MM.1S (cell line): ENCODE results near the gene HACD1.

ENCODE experiments used
- DNase-seq: peaks from one replicate; pipeline ENCODE4 v3.0.0-alpha.2; 2015
- H2AFZ ChIP-seq: fragments of 300-600 bp; sonication (generic); 2 replicates; pipeline ENCODE4 v1.6.0; 2016; ENCODE audit warnings: antibody characterized with exemption, low read length
- H3F3A ChIP-seq: fragments of 300-600 bp; sonication (generic); 2 replicates; pipeline ENCODE4 v1.6.1; 2016; ENCODE audit warnings: mild to moderate bottlenecking, antibody characterized with exemption, low read length, moderate library complexity, mixed read lengths; ENCODE audit not compliant: insufficient read depth
- H3K27ac ChIP-seq: fragments of 300-600 bp; sonication (generic); 2 replicates; pipeline ENCODE4 v1.5.1; 2016; ENCODE audit warnings: mild to moderate bottlenecking, low read length
- H3K27me3 ChIP-seq: fragments of 300-600 bp; sonication (generic); replicated peaks from 2 replicates; pipeline ENCODE4 v1.6.0; 2016; ENCODE audit warnings: low read length; ENCODE audit not compliant: insufficient read depth
- H3K36me3 ChIP-seq: fragments of 300-600 bp; sonication (generic); replicated peaks from 2 replicates; pipeline ENCODE4 v1.6.1; 2016; ENCODE audit warnings: mild to moderate bottlenecking, low read length, mixed read lengths; ENCODE audit not compliant: insufficient read depth
- H3K4me1 ChIP-seq: fragments of 300-600 bp; sonication (generic); 2 replicates; pipeline ENCODE4 v1.6.1; 2016; ENCODE audit warnings: low read length, mixed read lengths
- H3K4me2 ChIP-seq: fragments of 300-600 bp; sonication (generic); 2 replicates; pipeline ENCODE4 v1.6.0; 2016; ENCODE audit warnings: low read depth, low read length
- H3K4me3 ChIP-seq: fragments of 300-600 bp; sonication (generic); 2 replicates; pipeline ENCODE4 v1.5.1; 2016; ENCODE audit warnings: low read length, mixed read lengths
- H3K79me2 ChIP-seq: fragments of 300-600 bp; sonication (generic); 2 replicates; pipeline ENCODE4 v1.6.1; 2016; ENCODE audit warnings: mixed run types, low read length, mixed read lengths
- H3K9ac ChIP-seq: fragments of 300-600 bp; sonication (generic); 2 replicates; pipeline ENCODE4 v1.6.1; 2016; ENCODE audit warnings: low read length, mixed read lengths
- H3K9me2 ChIP-seq: fragments of 300-600 bp; sonication (generic); replicated peaks from 2 replicates; pipeline ENCODE4 v1.6.1; 2016; ENCODE audit warnings: mild to moderate bottlenecking, low read length, mixed read lengths; ENCODE audit not compliant: insufficient read depth
- H3K9me3 ChIP-seq: fragments of 300-600 bp; sonication (generic); replicated peaks from 2 replicates; pipeline ENCODE4 v1.6.1; 2016; ENCODE audit warnings: mild to moderate bottlenecking, low read length, mixed read lengths; ENCODE audit not compliant: insufficient read depth
- H4K20me1 ChIP-seq: fragments of 300-600 bp; sonication (generic); 2 replicates; pipeline ENCODE4 v1.6.1; 2016; ENCODE audit warnings: mild to moderate bottlenecking, low read length, moderate library complexity, mixed read lengths; ENCODE audit not compliant: insufficient read depth
- EZH2 ChIP-seq: fragments of 300-600 bp; sonication (generic); optimal IDR thresholded peaks from 2 replicates; pipeline ENCODE3; 2017; ENCODE audit warnings: low read depth, mild to moderate bottlenecking, antibody characterized with exemption, low read length, mixed read lengths
- EZH2phosphoT487 ChIP-seq: fragments of 300-600 bp; sonication (generic); IDR thresholded peaks from 2 replicates; pipeline ENCODE4 v1.6.1; 2018; ENCODE audit warnings: antibody characterized with exemption, low read length
- TF ChIP-seq, protein P1 (sequence below): fragments of 300-600 bp; sonication (generic); IDR thresholded peaks from 2 replicates; pipeline ENCODE4 v1.5.1; 2016; ENCODE audit warnings: antibody characterized with exemption, low read length, mixed read lengths

HACD1 gene

GRCh38 chr10:17557459-17557858 lies 59.7 kb downstream of the HACD1 start:
- no peak overlapping the region for H2AFZ ChIP-seq
- H3K9ac ChIP-seq, result no peak overlapping the region
- DNase-seq, result no peak
- H3K4me2 ChIP-seq, result no peak overlapping the region
- H3K9me3 ChIP-seq, result no peaks in the 10 kb centered on the region
- H3F3A ChIP-seq, result no peaks in the 10 kb centered on the region
- H3K9me2 ChIP-seq, result no peaks in the 10 kb centered on the region
- no peaks in the 10 kb centered on the region for H3K36me3 ChIP-seq
- no peak overlapping the region for H3K4me3 ChIP-seq
- H3K79me2 ChIP-seq, result no peaks in the 10 kb centered on the region
- H4K20me1 ChIP-seq, result no peaks in the 10 kb centered on the region
- H3K27ac ChIP-seq, result no peak overlapping the region
- TF ChIP-seq, protein P1, sequence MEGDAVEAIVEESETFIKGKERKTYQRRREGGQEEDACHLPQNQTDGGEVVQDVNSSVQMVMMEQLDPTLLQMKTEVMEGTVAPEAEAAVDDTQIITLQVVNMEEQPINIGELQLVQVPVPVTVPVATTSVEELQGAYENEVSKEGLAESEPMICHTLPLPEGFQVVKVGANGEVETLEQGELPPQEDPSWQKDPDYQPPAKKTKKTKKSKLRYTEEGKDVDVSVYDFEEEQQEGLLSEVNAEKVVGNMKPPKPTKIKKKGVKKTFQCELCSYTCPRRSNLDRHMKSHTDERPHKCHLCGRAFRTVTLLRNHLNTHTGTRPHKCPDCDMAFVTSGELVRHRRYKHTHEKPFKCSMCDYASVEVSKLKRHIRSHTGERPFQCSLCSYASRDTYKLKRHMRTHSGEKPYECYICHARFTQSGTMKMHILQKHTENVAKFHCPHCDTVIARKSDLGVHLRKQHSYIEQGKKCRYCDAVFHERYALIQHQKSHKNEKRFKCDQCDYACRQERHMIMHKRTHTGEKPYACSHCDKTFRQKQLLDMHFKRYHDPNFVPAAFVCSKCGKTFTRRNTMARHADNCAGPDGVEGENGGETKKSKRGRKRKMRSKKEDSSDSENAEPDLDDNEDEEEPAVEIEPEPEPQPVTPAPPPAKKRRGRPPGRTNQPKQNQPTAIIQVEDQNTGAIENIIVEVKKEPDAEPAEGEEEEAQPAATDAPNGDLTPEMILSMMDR, result no peak
- no peak for TF ChIP-seq EZH2
- TF ChIP-seq EZH2phosphoT487, result no peak
- no peaks in the 10 kb centered on the region for H3K27me3 ChIP-seq
- no peaks in the 10 kb centered on the region for H3K4me1 ChIP-seq

GRCh38 chr10:17548770-17549169 lies 68.4 kb downstream of the HACD1 start:
- Histone ChIP-seq H4K20me1 (no peaks in the 10 kb centered on the region), H3K27ac (no peak overlapping the region), H3K9me3 (no peaks in the 10 kb centered on the region), H3K4me1 (no peaks in the 10 kb centered on the region), H3F3A (no peaks in the 10 kb centered on the region), H3K4me3 (no peak overlapping the region), H3K9me2 (no peaks in the 10 kb centered on the region), H3K36me3 (no peaks in the 10 kb centered on the region), H2AFZ (no peak overlapping the region), H3K4me2 (no peak overlapping the region), H3K79me2 (no peaks in the 10 kb centered on the region), H3K9ac (no peak overlapping the region), H3K27me3 (no peaks in the 10 kb centered on the region)
- TF ChIP-seq EZH2phosphoT487 (no peak), EZH2 (no peak)
- TF ChIP-seq, protein P1, result no peak
- no peak for DNase-seq

DNA sequence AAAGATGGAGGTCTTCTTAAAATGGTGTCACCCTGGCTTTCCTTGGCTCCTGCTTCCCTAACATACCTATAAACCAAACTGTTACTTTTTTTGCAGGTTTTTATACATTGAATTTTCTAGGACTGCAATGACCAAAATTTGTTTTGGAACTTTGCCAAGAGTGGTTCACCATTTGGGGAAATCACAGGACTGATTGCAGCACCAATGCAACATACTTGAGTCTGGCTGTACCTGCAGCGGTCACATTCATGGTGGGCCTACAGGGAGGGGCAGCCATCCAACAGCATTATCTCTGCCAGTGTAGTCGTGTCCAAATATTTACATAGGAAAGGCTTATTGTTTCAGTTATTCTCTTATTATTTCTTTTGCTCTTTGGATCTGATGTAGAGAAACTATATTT lies 69.0 kb downstream of the HACD1 start:
- no peaks in the 10 kb centered on the region for H3K9me3 ChIP-seq
- H3K4me2 ChIP-seq, result no peak overlapping the region
- no peak overlapping the region for H3K4me3 ChIP-seq
- no peaks in the 10 kb centered on the region for H3K9me2 ChIP-seq
- H3F3A ChIP-seq, result no peaks in the 10 kb centered on the region
- no peak overlapping the region for H2AFZ ChIP-seq
- H3K27me3 ChIP-seq, result no peaks in the 10 kb centered on the region
- no peak overlapping the region for H3K27ac ChIP-seq
- TF ChIP-seq EZH2phosphoT487, result no peak
- TF ChIP-seq, protein P1, result no peak
- no peak for TF ChIP-seq EZH2
- no peak overlapping the region for H3K9ac ChIP-seq
- no peaks in the 10 kb centered on the region for H3K36me3 ChIP-seq
- DNase-seq, result no peak
- no peaks in the 10 kb centered on the region for H4K20me1 ChIP-seq
- no peaks in the 10 kb centered on the region for H3K79me2 ChIP-seq
- H3K4me1 ChIP-seq, result no peaks in the 10 kb centered on the region
